HCT116 (cell line): ENCODE results near the gene MX2. TPM values are rescaled to one million over a fixed set of nuclear protein-coding genes. Genes with fewer than 3 reads are reported as not detected.

Experiments
- ATAC-seq: fragments of 200-7000 bp; cut with Tn5 transposase; 2 replicates; pipeline ENCODE4 v1.9.1; 2020; ENCODE audit warnings: mild to moderate bottlenecking, moderate library complexity
- BruUV-seq: library from RNA; stranded (reverse); fragments of 400-500 nt; replicated peaks from 2 replicates; lab custom pipeline; 2021; lab: Mats Ljungman, UMichigan
- CTCF ChIA-PET: fragments of 300-600 bp; sonication (Branson Sonifier 250); formaldehyde crosslinking; loops from one replicate; lab custom pipeline; 2021; ENCODE audit warnings: antibody characterized with exemption; lab: Charles Lee
- POLR2A ChIA-PET: fragments of 300-600, 350-600 bp; sonication (Branson Sonifier 250); formaldehyde crosslinking; loops from one replicate; lab custom pipeline; 2021; ENCODE audit warnings: antibody characterized with exemption; lab: Charles Lee
- RAD21 ChIA-PET, 2 experiments: fragments of 300-600 bp; sonication (Branson Sonifier 250); formaldehyde crosslinking; loops; one replicate each; lab custom pipeline; 2023; ENCODE audit warnings: low total read pairs in 2 of 2; ENCODE audit not compliant: uncharacterized antibody in 2 of 2, unreplicated experiment in 2 of 2, low non-redundant PET in 1 of 2; lab: Charles Lee
- DNase-seq: peaks from one replicate; pipeline ENCODE4 v3.0.0-alpha.2; 2010; ENCODE audit warnings: low read depth, low spot score
- H2AFZ ChIP-seq: fragments of 200-600 bp; shearing (Covaris generic), sonication (generic); 2 replicates; pipeline ENCODE4 v1.6.1; 2017; ENCODE audit warnings: low read depth, mixed run types, mixed read lengths, antibody characterized with exemption, low read length; ENCODE audit not compliant: poor library complexity, severe bottlenecking
- H3K27ac ChIP-seq: 2 replicates; pipeline ENCODE4 v1.5.1; 2012; ENCODE audit warnings: low read depth, low read length
- H3K27me3 ChIP-seq: fragments of 200-600 bp; sonication (generic); 2 replicates; pipeline ENCODE4 v1.6.1; 2016; ENCODE audit warnings: mixed run types, low read length, mixed read lengths; ENCODE audit not compliant: insufficient read depth
- H3K36me3 ChIP-seq, 2 experiments: fragments of 200-500 bp in 1 of 2; fragments of 200-600 bp in 1 of 2; sonication (Bioruptor generic) in 1 of 2; sonication (generic) in 1 of 2; 2 replicates each; pipeline versions ENCODE4 v1.5.1 to v1.6.1; 2014 to 2016; ENCODE audit warnings: low read length in 2 of 2, inconsistent platforms in 1 of 2, mixed read lengths in 1 of 2, mixed run types in 1 of 2; ENCODE audit not compliant: insufficient read depth in 2 of 2, control insufficient read depth in 1 of 2
- H3K4me1 ChIP-seq, 2 experiments: fragments of 200-600 bp in 1 of 2; sonication (generic) in 1 of 2; 2 replicates each; pipeline versions ENCODE4 v1.5.1 to v1.6.1; 2012 to 2017; ENCODE audit warnings: low read length in 2 of 2, inconsistent platforms in 1 of 2, mild to moderate bottlenecking in 1 of 2, mixed read lengths in 1 of 2, mixed run types in 1 of 2, moderate library complexity in 1 of 2; ENCODE audit not compliant: insufficient read depth in 2 of 2, control insufficient read depth in 1 of 2
- H3K4me2 ChIP-seq: fragments of 200-600 bp; sonication (generic); 2 replicates; pipeline ENCODE4 v1.6.1; 2017; ENCODE audit warnings: mixed run types, low read length, mixed read lengths
- H3K4me3 ChIP-seq, 2 experiments: fragments of 200-600 bp in 1 of 2; sonication (generic) in 1 of 2; replicated peaks in 1 of 2; 2 replicates each; pipeline ENCODE4 v1.5.1; 2011 to 2016; ENCODE audit warnings: low read length in 2 of 2, control low read depth in 1 of 2, low read depth in 1 of 2, mild to moderate bottlenecking in 1 of 2, mixed read lengths in 1 of 2, mixed run types in 1 of 2
- H3K79me2 ChIP-seq: fragments of 200-600 bp; sonication (generic); 2 replicates; pipeline ENCODE4 v1.6.1; 2017; ENCODE audit warnings: mild to moderate bottlenecking, mixed run types, low read length, moderate library complexity, mixed read lengths; ENCODE audit not compliant: insufficient read depth
- H3K9ac ChIP-seq: fragments of 200-600 bp; sonication (generic); 2 replicates; pipeline ENCODE4 v1.6.1; 2016; ENCODE audit warnings: low read length, mixed read lengths
- H3K9me2 ChIP-seq: fragments of 200-600 bp; sonication (generic), shearing (Covaris generic); 2 replicates; pipeline ENCODE4 v1.6.1; 2017; ENCODE audit warnings: mixed run types, mild to moderate bottlenecking, moderate library complexity; ENCODE audit not compliant: insufficient read depth
- H3K9me3 ChIP-seq, 2 experiments: fragments of 200-500 bp in 1 of 2; fragments of 200-600 bp in 1 of 2; sonication (Bioruptor generic) in 1 of 2; sonication (generic) in 1 of 2; 2 replicates each; pipeline ENCODE4 v1.6.1; 2014 to 2017; ENCODE audit warnings: low read length in 2 of 2, mixed read lengths in 2 of 2, inconsistent platforms in 1 of 2, low read depth in 1 of 2, mild to moderate bottlenecking in 1 of 2, mixed run types in 1 of 2, moderate library complexity in 1 of 2; ENCODE audit not compliant: control insufficient read depth in 1 of 2, insufficient read depth in 1 of 2
- H4K20me1 ChIP-seq: fragments of 200-600 bp; sonication (generic), shearing (Covaris generic); 2 replicates; pipeline ENCODE4 v1.6.1; 2017; ENCODE audit warnings: mixed run types, mild to moderate bottlenecking, moderate library complexity; ENCODE audit not compliant: insufficient read depth
- CEBPB ChIP-seq: IDR thresholded peaks from 2 replicates; pipeline ENCODE4 v1.6.1; 2012; ENCODE audit warnings: low read depth
- CTCF ChIP-seq, 3 experiments: fragments of 200-600 bp in 1 of 3; sonication (generic) in 1 of 3; IDR thresholded peaks in 2 of 3; conservative IDR thresholded peaks in 1 of 3; 2 replicates each; pipeline ENCODE4 v1.5.1; 2012 to 2017; ENCODE audit warnings: low read depth in 2 of 3, low read length in 2 of 3, antibody characterized with exemption in 1 of 3, borderline replicate concordance in 1 of 3, control low read depth in 1 of 3, mild to moderate bottlenecking in 1 of 3, mixed read lengths in 1 of 3, mixed run types in 1 of 3, moderate library complexity in 1 of 3; ENCODE audit not compliant: insufficient read depth in 1 of 3
- EGR1 ChIP-seq: IDR thresholded peaks from 2 replicates; pipeline ENCODE4 v1.6.1; 2012; ENCODE audit warnings: low read depth
- ELF1 ChIP-seq: IDR thresholded peaks from 2 replicates; pipeline ENCODE4 v1.6.1; 2012; ENCODE audit warnings: low read depth, borderline replicate concordance
- EZH2phosphoT487 ChIP-seq: fragments of 200-600 bp; IDR thresholded peaks from 2 replicates; pipeline ENCODE4 v1.6.1; 2018; ENCODE audit warnings: antibody characterized with exemption, borderline replicate concordance
- FOSL1 ChIP-seq: IDR thresholded peaks from 2 replicates; pipeline ENCODE4 v1.6.1; 2012; ENCODE audit warnings: low read depth
- MAX ChIP-seq: IDR thresholded peaks from 2 replicates; pipeline ENCODE4 v1.6.1; 2012
- POLR2A ChIP-seq: IDR thresholded peaks from 2 replicates; pipeline ENCODE4 v1.7.0; 2011; ENCODE audit warnings: borderline replicate concordance; ENCODE audit not compliant: insufficient read depth, insufficient read length; ENCODE audit errors: extremely low read depth
- RAD21 ChIP-seq: IDR thresholded peaks from 2 replicates; pipeline ENCODE4 v1.6.1; 2012; ENCODE audit warnings: low read depth, mild to moderate bottlenecking
- REST ChIP-seq: IDR thresholded peaks from 2 replicates; pipeline ENCODE4 v1.6.1; 2012; ENCODE audit warnings: low read depth
- SIN3A ChIP-seq: IDR thresholded peaks from 2 replicates; pipeline ENCODE4 v1.6.1; 2012; ENCODE audit warnings: low read depth
- SP1 ChIP-seq: IDR thresholded peaks from 2 replicates; pipeline ENCODE4 v1.6.1; 2012; ENCODE audit warnings: low read depth
- SRF ChIP-seq: IDR thresholded peaks from 2 replicates; pipeline ENCODE4 v1.6.1; 2012; ENCODE audit warnings: low read depth
- TCF7L2 ChIP-seq: IDR thresholded peaks from 2 replicates; pipeline ENCODE4 v1.7.0; 2011; ENCODE audit warnings: borderline replicate concordance, inconsistent platforms; ENCODE audit not compliant: insufficient read depth, insufficient read length; ENCODE audit errors: extremely low read depth
- YY1 ChIP-seq: IDR thresholded peaks from 2 replicates; pipeline ENCODE4 v1.6.1; 2011; ENCODE audit warnings: low read length, low read depth, moderate library complexity, mild to moderate bottlenecking; ENCODE audit not compliant: insufficient replicate concordance; ENCODE audit errors: extremely low read depth
- ZBTB33 ChIP-seq: IDR thresholded peaks from 2 replicates; pipeline ENCODE4 v1.6.1; 2011; ENCODE audit warnings: mild to moderate bottlenecking, low read length, moderate library complexity; ENCODE audit not compliant: insufficient replicate concordance; ENCODE audit errors: extremely low read depth
- ZFX ChIP-seq: fragments of 450-650 bp; IDR thresholded peaks from 2 replicates; pipeline ENCODE4 v1.6.1; 2017
- intact Hi-C: fragments of 100-400 bp; cut with micrococcal nuclease; formaldehyde crosslinking; loops from 2 replicates; pipeline ENCODE4 v1.10.0; 2022
- total RNA-seq: library from RNA; stranded (reverse); gene quantifications from one replicate; pipeline ENCODE4 v1.2.1, GENCODE V29; 2021; ENCODE audit not compliant: unreplicated experiment

MX2 gene
- total RNA-seq, 1 experiment from 2014 or later, result 0.22 TPM

GRCh38 chr21:41374177-41374712 is 12.4 kb downstream of the MX2 start:
- H4K20me1 ChIP-seq, result no peaks in the 10 kb centered on the region
- DNase-seq (no peak), ATAC-seq (peak; percentile 51; the same call in 1 of the 2 replicates)
- H3K9me2 ChIP-seq, result no peaks in the 10 kb centered on the region
- CTCF ChIA-PET, result no interaction called here
- intact Hi-C loops, result no loop called here
- H3K4me3 ChIP-seq, result no peak overlapping the region
- RAD21 ChIA-PET, result no interaction called here
- POLR2A ChIA-PET, result no interaction called here
- H3K27ac ChIP-seq, result no peak overlapping the region
- no peaks in the 10 kb centered on the region for H3K79me2 ChIP-seq
- H3K36me3 ChIP-seq, result no peaks in the 10 kb centered on the region
- no peaks in the 10 kb centered on the region for H3K9me3 ChIP-seq
- no peak overlapping the region for H3K9ac ChIP-seq
- BruUV-seq, result no TSS peak
- H2AFZ ChIP-seq, result no peak overlapping the region
- no peaks in the 10 kb centered on the region for H3K4me1 ChIP-seq
- TF ChIP-seq EGR1 (no peak), YY1 (no peak), REST (no peak), POLR2A (no peak), MAX (no peak), CTCF (IDR thresholded peaks at IDR 0.05 in 2 of 3, conservative IDR thresholded peaks at IDR 0.05 in 1 of 3; ENCODE audit: borderline replicate concordance in 1 of 3, insufficient read depth in 1 of 3, low read depth in 2 of 3, low read length in 2 of 3) (no peak), ZBTB33 (no peak), CEBPB (no peak), ZFX (no peak), ELF1 (no peak), SIN3A (no peak), SP1 (no peak), RAD21 (no peak), TCF7L2 (no peak), FOSL1 (no peak), EZH2phosphoT487 (no peak), SRF (no peak)
- TF ChIP-seq, all 23 proteins: peak for 0
- H3K27me3 ChIP-seq, result no peaks in the 10 kb centered on the region
- no peak overlapping the region for H3K4me2 ChIP-seq
